Activated CD4-positive, CD25-positive, alpha-beta regulatory T cell (primary cell): ENCODE measurements around the gene RSRC2.
"Not testable (repeated sequence)": the region's sequence is repeated elsewhere in the genome, so short reads cannot be mapped to it uniquely, and the experiment has no call there.

Source experiments
- DNase-seq, 4 experiments: peaks; one replicate each; lab custom pipeline; 2025; lab: John Stamatoyannopoulos, UW

Gene RSRC2, protein sequence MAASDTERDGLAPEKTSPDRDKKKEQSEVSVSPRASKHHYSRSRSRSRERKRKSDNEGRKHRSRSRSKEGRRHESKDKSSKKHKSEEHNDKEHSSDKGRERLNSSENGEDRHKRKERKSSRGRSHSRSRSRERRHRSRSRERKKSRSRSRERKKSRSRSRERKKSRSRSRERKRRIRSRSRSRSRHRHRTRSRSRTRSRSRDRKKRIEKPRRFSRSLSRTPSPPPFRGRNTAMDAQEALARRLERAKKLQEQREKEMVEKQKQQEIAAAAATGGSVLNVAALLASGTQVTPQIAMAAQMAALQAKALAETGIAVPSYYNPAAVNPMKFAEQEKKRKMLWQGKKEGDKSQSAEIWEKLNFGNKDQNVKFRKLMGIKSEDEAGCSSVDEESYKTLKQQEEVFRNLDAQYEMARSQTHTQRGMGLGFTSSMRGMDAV

GRCh38 chr12:122526683-122527477 is at the start of gene RSRC2, which contains the start of gene KNTC1:
TSS of gene RSRC2 (minus strand) at chr12:122526936. CDS start at chr12:122526853, 83 bp downstream.
TSS of gene KNTC1 (plus strand) at chr12:122527249. CDS start at chr12:122530064, 2,815 bp downstream.
- DNase-seq = peak; percentile 93 to 98 (median 94)

DNA sequence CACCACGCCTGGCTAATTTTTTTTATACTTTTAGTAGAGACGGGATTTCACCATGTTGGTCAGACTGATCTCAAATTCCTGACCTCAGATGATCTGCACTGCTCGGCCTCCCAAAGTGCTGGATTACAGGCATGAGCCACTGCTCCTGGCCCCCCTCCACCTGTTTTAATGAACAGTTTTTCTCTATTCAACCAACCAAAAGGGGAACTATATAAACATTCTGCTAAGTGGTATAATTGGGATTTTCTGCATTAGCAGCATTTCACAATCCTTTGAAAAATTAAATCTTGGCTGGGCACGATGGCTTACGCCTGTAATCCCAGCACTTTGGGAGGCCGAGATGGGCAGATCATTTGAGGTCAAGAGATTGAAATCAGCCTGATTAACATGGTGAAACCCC is 45.1 kb upstream of the RSRC2 start:
- no peak for DNase-seq

GRCh38 chr12:122570006-122570405 is 43.3 kb upstream of the RSRC2 start:
- DNase-seq = not testable (repeated sequence)

DNA sequence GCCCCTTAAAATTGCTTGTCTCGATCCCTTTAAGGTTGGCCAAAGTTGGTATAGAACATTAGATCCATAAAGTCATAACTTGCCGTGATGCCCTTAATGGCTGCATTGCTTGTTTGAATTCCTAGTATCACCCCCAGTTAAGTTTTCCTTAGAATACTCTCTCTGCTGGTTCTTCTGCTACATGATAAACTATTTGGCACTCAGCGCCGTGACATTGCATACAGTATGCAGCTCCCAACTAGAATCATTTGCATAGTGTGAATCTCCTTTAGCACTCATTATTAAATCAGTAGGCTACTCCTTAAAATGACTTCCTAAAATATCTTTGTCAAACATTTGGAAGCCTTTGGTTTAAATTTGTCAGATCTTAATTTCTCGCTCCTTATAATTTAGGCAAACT is 42.6 kb upstream of the RSRC2 start:
- no peak for DNase-seq

DNA sequence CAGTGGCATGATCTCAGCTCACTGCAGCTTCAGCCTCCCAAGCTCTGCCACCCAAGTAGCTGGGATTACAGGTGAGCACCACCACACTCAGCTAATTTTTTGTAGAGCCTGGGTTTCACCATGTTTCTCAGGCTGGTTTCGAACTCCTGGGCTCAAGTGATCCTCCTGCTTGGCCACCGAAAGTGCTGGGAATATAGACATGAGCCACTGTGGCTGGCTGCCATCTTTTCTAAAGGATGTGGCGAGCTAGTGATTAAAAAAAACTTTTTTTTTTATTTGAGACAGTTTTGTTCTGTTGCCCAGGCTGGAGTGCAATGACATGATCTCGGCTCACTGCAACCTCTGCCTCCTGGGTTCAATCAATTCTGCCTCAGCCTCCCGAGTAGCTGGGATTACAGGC is 40.1 kb upstream of the RSRC2 start:
- DNase-seq = not testable (repeated sequence)

- no peak for DNase-seq
Observed at GRCh38 chr12:122563361-122563760, 36.6 kb upstream of the RSRC2 start.

DNA sequence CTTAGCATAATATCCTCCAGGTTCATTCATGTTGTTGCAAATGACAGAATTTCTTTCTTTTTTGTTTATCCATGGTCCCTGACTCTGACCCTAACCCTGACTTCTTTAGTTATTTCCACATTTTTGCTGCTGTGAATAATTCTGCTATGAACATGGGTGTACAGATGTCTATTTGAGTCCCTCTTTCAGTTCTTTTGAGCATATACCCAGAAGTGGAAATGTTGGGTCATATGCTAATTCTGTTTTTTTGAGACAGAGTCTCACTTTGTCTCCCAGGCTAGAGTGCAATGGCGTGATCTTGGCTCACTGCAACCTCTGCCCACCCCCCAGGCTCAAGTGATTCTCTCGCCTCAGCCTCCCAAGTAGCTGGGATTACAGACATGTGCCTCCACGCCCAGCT is 33.4 kb upstream of the RSRC2 start:
- no peak for DNase-seq

- DNase-seq = no peak
Observed at GRCh38 chr12:122558745-122559641, 32.3 kb upstream of the RSRC2 start.

- no peak for DNase-seq
Observed at GRCh38 chr12:122547330-122547729, 20.6 kb upstream of the RSRC2 start.

DNA sequence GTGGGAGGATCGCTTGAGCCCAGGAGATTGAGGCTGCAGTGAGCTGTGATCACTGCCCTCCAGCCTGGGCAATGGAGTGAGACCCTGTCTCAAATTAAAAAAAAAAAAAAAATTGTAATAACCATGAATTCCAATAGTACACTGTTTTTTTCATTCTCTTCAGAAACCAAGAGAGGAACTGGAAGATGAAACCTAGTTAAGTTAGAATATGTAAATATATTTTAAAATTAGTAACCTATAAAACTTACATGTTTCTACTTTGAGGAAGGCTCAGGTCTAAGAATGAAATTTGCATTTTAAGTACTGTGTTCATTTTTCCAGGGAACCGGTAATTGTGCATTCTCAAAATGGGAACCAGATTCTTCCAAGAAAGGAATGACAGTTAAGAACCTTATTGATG is 19.1 kb upstream of the RSRC2 start:
- DNase-seq = no peak

DNA sequence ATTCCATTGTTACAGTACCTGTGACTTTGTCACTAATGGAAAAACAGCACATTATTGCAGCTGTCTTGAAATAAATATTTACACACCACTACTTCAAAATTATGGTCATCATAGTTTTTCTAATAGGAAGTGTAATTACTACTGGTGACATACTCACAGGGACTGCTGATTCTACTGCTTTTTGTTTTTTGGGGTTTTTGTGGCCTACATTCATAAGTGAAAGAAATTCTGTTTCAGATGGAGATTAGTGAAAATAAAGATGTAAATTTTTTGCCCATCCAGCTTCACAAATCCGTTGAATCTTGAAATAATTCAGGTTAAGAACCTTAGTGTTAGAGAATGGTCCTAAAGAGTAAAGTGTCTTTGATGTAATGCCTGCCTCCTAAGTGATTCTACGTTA is 17.8 kb upstream of the RSRC2 start:
- DNase-seq = no peak

GRCh38 chr12:122538496-122538895 is 11.8 kb upstream of the RSRC2 start:
- DNase-seq = no peak

GRCh38 chr12:122537021-122537420 is 10.3 kb upstream of the RSRC2 start:
- no peak for DNase-seq

DNA sequence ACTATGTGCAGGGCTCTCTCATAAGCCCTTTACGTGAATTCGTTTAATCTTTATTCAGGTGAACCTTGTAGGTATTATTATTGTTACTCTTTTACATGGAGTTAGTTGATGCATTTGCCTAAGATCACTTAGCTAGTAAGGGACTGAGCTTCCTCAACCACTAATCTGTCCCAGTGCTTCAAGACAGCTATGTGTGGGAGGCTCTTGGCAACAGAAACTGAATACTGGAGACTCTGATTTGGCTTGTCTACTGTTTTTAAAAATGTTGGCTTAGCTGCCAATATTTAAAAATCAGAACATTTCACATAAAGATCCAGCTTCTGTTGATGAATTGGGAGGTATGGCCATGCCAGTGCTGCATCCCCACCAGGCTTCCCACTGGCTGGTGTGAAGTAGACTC is 7.1 kb upstream of the RSRC2 start:
- no peak for DNase-seq

DNA sequence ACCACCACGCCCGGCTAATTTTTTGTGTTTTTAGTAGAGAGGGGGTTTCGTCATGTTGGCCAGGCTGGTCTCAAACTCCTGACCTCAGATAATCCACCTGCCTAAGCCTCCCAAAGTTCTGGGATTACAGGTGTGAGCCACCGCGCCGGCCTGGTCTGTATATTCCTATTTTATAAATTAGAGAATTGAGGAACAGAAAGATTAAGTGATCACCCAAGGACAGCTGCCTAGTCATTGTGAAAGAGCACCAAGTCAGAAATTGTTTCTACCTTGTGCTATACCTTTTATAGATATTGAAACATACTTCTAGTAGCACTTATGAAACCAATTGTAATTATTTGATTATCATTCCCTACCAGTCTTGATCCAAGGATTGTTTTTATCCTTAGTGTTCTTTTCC is 2.3 kb upstream of the RSRC2 start:
- no peak for DNase-seq

DNA sequence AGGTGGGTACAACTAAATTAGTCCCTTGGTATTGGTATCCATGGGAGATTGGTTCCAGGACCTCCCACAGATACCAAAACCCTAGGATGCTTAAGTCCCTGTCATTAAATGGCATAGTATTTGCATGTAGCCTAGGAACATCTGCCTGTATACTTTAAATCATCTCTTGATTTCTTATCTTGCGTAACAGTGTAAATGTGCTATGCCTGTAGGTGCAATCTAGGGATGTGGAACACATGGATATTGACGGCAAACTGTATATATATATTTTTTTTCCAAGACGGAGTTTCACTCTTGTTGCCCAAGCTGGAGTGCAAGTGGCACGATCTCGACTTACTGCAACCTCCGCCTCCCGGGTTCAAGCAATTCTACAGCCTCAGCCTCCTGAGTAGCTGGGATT is 1.8 kb upstream of the RSRC2 start:
- DNase-seq = no peak

- no peak for DNase-seq
Observed at GRCh38 chr12:122527478-122527944, 775 bp upstream of the RSRC2 start.

DNA sequence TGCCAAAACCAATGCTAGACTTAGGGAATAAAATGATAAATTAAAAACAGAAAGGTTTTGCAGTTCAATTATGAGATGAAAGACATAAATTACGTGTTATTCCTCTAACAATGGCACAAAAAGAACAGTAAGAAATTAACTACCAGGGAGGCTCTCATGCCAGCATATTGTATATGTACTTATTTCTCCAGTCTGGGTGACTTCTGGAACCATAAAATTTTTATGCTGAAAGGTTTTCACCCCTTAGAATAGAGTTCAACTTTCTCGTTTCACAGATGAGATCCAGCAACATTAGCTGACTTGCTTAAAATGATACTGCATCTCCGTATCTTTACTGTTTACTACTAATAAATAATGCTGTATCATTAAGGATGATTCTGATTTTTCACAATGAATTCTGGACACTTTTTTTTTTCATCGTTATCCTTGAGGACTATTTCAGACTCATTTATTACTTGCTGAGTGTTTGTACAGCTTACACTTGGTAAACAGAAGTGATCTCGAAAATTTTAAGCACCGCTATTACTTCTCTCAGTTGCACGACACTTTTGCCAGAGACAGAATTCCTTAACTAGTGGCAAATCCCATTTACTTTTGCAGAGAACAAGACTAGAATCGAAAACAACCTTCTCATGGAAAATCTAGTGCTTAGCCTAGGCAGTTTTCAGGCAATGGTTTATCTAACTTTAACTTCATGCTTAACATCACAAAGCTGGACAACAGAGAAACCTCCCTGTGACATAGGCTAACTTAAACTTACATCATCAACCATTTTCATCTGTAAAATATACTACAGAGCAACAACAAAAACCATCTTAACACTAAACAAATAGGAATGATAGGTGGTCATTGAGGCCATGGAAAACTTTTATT is 2.7 kb downstream of the RSRC2 start:
- no peak for DNase-seq

- DNase-seq = no peak
Observed at GRCh38 chr12:122523280-122523679, 3.5 kb downstream of the RSRC2 start.

DNA sequence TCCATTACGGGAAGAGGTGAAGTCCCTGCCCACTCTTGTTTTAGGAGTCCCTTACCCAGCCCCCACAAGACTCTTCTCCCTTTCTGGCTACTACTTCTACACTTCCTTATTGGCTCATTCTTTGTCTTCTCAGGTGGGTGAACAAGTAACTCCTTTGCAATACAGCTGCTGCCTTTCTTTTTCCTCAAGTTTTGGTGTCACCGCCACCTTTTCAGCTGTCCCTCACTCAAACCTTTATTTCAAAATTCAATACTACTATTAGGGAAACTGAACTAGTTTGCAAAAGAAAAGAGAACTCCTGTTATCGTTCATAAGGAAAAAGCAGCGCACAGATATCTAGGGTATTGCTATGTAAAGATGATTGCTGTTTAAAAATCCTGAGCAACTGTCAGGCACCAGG is 6.1 kb downstream of the RSRC2 start:
- no peak for DNase-seq

DNA sequence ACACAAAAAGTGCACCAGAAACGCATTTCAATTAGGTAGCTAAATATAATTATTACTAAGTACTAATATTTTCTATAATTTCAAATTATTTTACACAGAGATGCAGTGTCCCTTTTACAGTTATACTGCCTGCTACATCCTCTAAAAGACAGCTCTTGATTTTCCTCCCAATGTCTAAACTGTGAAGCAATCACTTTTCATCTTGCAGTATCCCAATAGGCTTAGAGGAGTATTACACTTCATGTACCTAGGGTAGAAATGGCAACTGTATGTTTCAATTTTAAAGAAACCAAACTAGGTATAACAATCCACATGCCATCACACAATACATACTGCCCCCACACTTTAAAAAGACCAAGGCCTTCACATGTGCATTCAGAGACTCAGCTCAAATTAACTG is 7.3 kb downstream of the RSRC2 start:
- no peak for DNase-seq
